CD4-positive, CD25-positive, alpha-beta regulatory T cell (primary cell): ENCODE results near the gene GZMH. TPM values are rescaled to one million over a fixed set of nuclear protein-coding genes. Genes with fewer than 3 reads are reported as not detected.
"Not testable (repeated sequence)": the region's sequence is repeated elsewhere in the genome, so short reads cannot be mapped to it uniquely, and the experiment has no call there.

Experiments used
- ATAC-seq, 2 donors: fragments of 150-1000 bp; cut with Tn5 transposase; one replicate each; pipeline ENCODE4 v1.10.0; 2021; ENCODE audit warnings: low read depth in 2 of 2, moderate number of reproducible peaks in 2 of 2, moderate library complexity in 1 of 2
- DNase-seq, 3 donors: peaks; one replicate each; pipeline versions ENCODE4 v3.0.0 to v3.0.0-alpha.2; 2012 to 2022; ENCODE audit warnings: mixed read lengths in 1 of 3
- H3K27ac ChIP-seq: one replicate; pipeline ENCODE4 v1.7.0; 2013; ENCODE audit warnings: mild to moderate bottlenecking, low read length; ENCODE audit not compliant: insufficient read depth, poor library complexity, severe bottlenecking
- H3K27me3 ChIP-seq: one replicate; pipeline ENCODE4 v1.7.0; 2013; ENCODE audit warnings: low read length; ENCODE audit not compliant: control insufficient read depth, insufficient read depth
- H3K36me3 ChIP-seq: one replicate; pipeline ENCODE4 v1.7.0; 2013; ENCODE audit warnings: mild to moderate bottlenecking, low read length, moderate library complexity; ENCODE audit not compliant: control insufficient read depth, insufficient read depth
- H3K4me1 ChIP-seq: 2 replicates; pipeline ENCODE4 v1.7.0; 2013; ENCODE audit warnings: mild to moderate bottlenecking, low read length; ENCODE audit not compliant: insufficient read depth, control insufficient read depth, poor library complexity, severe bottlenecking
- H3K4me3 ChIP-seq: one replicate; pipeline ENCODE4 v1.7.0; 2013; ENCODE audit warnings: low read depth, mild to moderate bottlenecking, low read length, moderate library complexity
- H3K9me3 ChIP-seq, 2 experiments: 1 replicate in 1 of 2; 2 replicates in 1 of 2; pipeline ENCODE4 v1.7.0; 2013; ENCODE audit warnings: low read length in 2 of 2, mild to moderate bottlenecking in 1 of 2, moderate library complexity in 1 of 2; ENCODE audit not compliant: control insufficient read depth in 2 of 2
- H3K27ac Mint-ChIP-seq, 3 donors: one replicate each; pipeline ENCODE4 v1.8.0; 2020 to 2022; ENCODE audit warnings: mild to moderate bottlenecking in 3 of 3, mixed read lengths in 3 of 3, moderate library complexity in 2 of 3
- H3K27me3 Mint-ChIP-seq: one replicate; pipeline ENCODE4 v1.8.0; 2022; ENCODE audit warnings: mild to moderate bottlenecking, mixed read lengths
- H3K36me3 Mint-ChIP-seq: one replicate; pipeline ENCODE4 v1.8.0; 2020; ENCODE audit warnings: mixed read lengths
- H3K4me1 Mint-ChIP-seq, 4 donors: one replicate each; pipeline ENCODE4 v1.8.0; 2020 to 2022; ENCODE audit warnings: mixed read lengths in 4 of 4, mild to moderate bottlenecking in 1 of 4
- H3K4me3 Mint-ChIP-seq, 4 donors: one replicate each; pipeline ENCODE4 v1.8.0; 2020 to 2022; ENCODE audit warnings: mild to moderate bottlenecking in 4 of 4, mixed read lengths in 4 of 4, moderate library complexity in 3 of 4
- H3K9me3 Mint-ChIP-seq, 7 donors: one replicate each; pipeline ENCODE4 v1.8.0; 2020 to 2022; ENCODE audit warnings: mixed read lengths in 7 of 7, mild to moderate bottlenecking in 3 of 7, moderate library complexity in 2 of 7
- polyA plus RNA-seq, 4 donors: library from polyadenylated mRNA; unstranded; fragments of 300-500 nt; fragmentation: Illumina TruSeq; gene quantifications; one replicate each; pipeline ENCODE4 v1.2.3, GENCODE V29; 2021
- total RNA-seq: library from RNA; stranded (reverse); gene quantifications from one replicate; pipeline ENCODE4 v1.2.3, GENCODE V29; 2022

Gene GZMH
- total and polyA plus RNA-seq, 5 donors from 2014 or later, result 0.38 to 0.86 (median 0.55) TPM

GRCh38 chr14:24591004-24591403 lies 18.5 kb downstream of the GZMH start:
- not testable (repeated sequence) for H3K27ac Mint-ChIP-seq, H3K27ac ChIP-seq, H3K9me3 ChIP-seq, H3K4me3 Mint-ChIP-seq, H3K4me1 Mint-ChIP-seq, H3K27me3 ChIP-seq, H3K4me1 ChIP-seq, H3K4me3 ChIP-seq, ATAC-seq, H3K36me3 ChIP-seq, DNase-seq, H3K36me3 Mint-ChIP-seq
- Mint-ChIP-seq H3K27me3 (peaks cover 20% of the 10 kb centered on the region), H3K9me3 (peaks cover 0 to 18% (median 7%) of the 10 kb centered on the region in 7 donors)

- not testable (repeated sequence) for H3K4me1 Mint-ChIP-seq, H3K4me3 Mint-ChIP-seq, H3K4me3 ChIP-seq, H3K27me3 ChIP-seq, DNase-seq, H3K27ac ChIP-seq, H3K27ac Mint-ChIP-seq, H3K4me1 ChIP-seq, H3K36me3 Mint-ChIP-seq, H3K9me3 ChIP-seq, H3K36me3 ChIP-seq, ATAC-seq
- Mint-ChIP-seq H3K27me3 (peaks cover 18% of the 10 kb centered on the region), H3K9me3 (peaks cover 0 to 10% (median 1%) of the 10 kb centered on the region in 7 donors)
Observed at GRCh38 chr14:24584402-24584801, 25.1 kb downstream of the GZMH start.

GRCh38 chr14:24578558-24578957 lies 30.9 kb downstream of the GZMH start:
- H3K9me3 Mint-ChIP-seq, result no peaks in the 10 kb centered on the region
- H3K4me1 ChIP-seq, result no peaks in the 10 kb centered on the region
- H3K27ac ChIP-seq, result no peak overlapping the region
- no peak overlapping the region for H3K4me3 Mint-ChIP-seq
- H3K27me3 ChIP-seq, result no peaks in the 10 kb centered on the region
- no peaks in the 10 kb centered on the region for H3K36me3 ChIP-seq
- peaks cover 23% of the 10 kb centered on the region for H3K27me3 Mint-ChIP-seq
- no peaks in the 10 kb centered on the region for H3K4me1 Mint-ChIP-seq
- no peaks in the 10 kb centered on the region for H3K36me3 Mint-ChIP-seq
- no peak overlapping the region for H3K27ac Mint-ChIP-seq
- no peak for DNase-seq
- no peak overlapping the region for H3K4me3 ChIP-seq
- H3K9me3 ChIP-seq, result no peaks in the 10 kb centered on the region
- ATAC-seq, result no peak

- Histone ChIP-seq H3K36me3 (no peaks in the 10 kb centered on the region), H3K4me1 (no peaks in the 10 kb centered on the region), H3K27ac (no peak overlapping the region), H3K27me3 (peaks cover 2% of the 10 kb centered on the region), H3K4me3 (no peak overlapping the region), H3K9me3 (no peaks in the 10 kb centered on the region)
- Mint-ChIP-seq H3K27ac (no peak overlapping the region), H3K36me3 (no peaks in the 10 kb centered on the region), H3K4me3 (no peak overlapping the region), H3K9me3 (no peaks in the 10 kb centered on the region), H3K27me3 (peaks cover 23% of the 10 kb centered on the region), H3K4me1 (no peaks in the 10 kb centered on the region)
- no peak for ATAC-seq
- DNase-seq, result no peak
Observed at GRCh38 chr14:24576771-24577170, 32.7 kb downstream of the GZMH start.

GRCh38 chr14:24576182-24576581 lies 33.3 kb downstream of the GZMH start, which contains the start of gene CTSG:
CTSG (minus strand) TSS chr14:24576250; CDS start chr14:24576223, 27 bp downstream.
- H3K27me3 Mint-ChIP-seq, result peaks cover 23% of the 10 kb centered on the region
- no peak within 1 kb of the TSS for H3K27ac Mint-ChIP-seq
- H3K4me3 Mint-ChIP-seq, result no peak within 1 kb of the TSS
- H3K9me3 Mint-ChIP-seq, result no peaks in the 10 kb centered on the region
- no peak for ATAC-seq
- Histone ChIP-seq H3K4me3 (no peak within 1 kb of the TSS), H3K27ac (no peak within 1 kb of the TSS), H3K4me1 (no peaks in the 10 kb centered on the region), H3K9me3 (no peaks in the 10 kb centered on the region), H3K36me3 (no peaks in the 10 kb centered on the region), H3K27me3 (peaks cover 2% of the 10 kb centered on the region)
- no peaks in the 10 kb centered on the region for H3K36me3 Mint-ChIP-seq
- H3K4me1 Mint-ChIP-seq, result no peaks in the 10 kb centered on the region
- no peak for DNase-seq

- H3K4me1 Mint-ChIP-seq, result no peaks in the 10 kb centered on the region
- no peaks in the 10 kb centered on the region for H3K36me3 ChIP-seq
- peaks cover 14% of the 10 kb centered on the region for H3K27me3 Mint-ChIP-seq
- no peaks in the 10 kb centered on the region for H3K9me3 ChIP-seq
- H3K27ac ChIP-seq, result no peak overlapping the region
- H3K27me3 ChIP-seq, result peaks cover 8% of the 10 kb centered on the region
- DNase-seq, result no peak
- no peak overlapping the region for H3K27ac Mint-ChIP-seq
- H3K4me3 ChIP-seq, result no peak overlapping the region
- H3K9me3 Mint-ChIP-seq, result peaks cover 0 to 4% (median 0%) of the 10 kb centered on the region in 7 donors
- H3K4me1 ChIP-seq, result no peaks in the 10 kb centered on the region
- no peak overlapping the region for H3K4me3 Mint-ChIP-seq
- no peak for ATAC-seq
- no peaks in the 10 kb centered on the region for H3K36me3 Mint-ChIP-seq
Observed at GRCh38 chr14:24574206-24574774, 35.2 kb downstream of the GZMH start.

- ATAC-seq, result no peak
- peaks cover 2 to 28% (median 7%) of the 10 kb centered on the region in 7 donors for H3K9me3 Mint-ChIP-seq
Observed at GRCh38 chr14:24566318-24566717, 43.2 kb downstream of the GZMH start.

GRCh38 chr14:24565766-24566165 lies 43.7 kb downstream of the GZMH start:
- peaks cover 6% of the 10 kb centered on the region for H3K27me3 ChIP-seq
- Mint-ChIP-seq H3K9me3 (peaks cover 2 to 29% (median 7%) of the 10 kb centered on the region in 7 donors), H3K36me3 (no peaks in the 10 kb centered on the region), H3K4me1 (no peaks in the 10 kb centered on the region), H3K4me3 (no peak overlapping the region), H3K27me3 (peaks cover 11% of the 10 kb centered on the region), H3K27ac (no peak overlapping the region)
- DNase-seq (no peak), ATAC-seq (no peak)
- no peaks in the 10 kb centered on the region for H3K36me3 ChIP-seq
- peaks cover 10 to 17% of the 10 kb centered on the region in 2 experiments for H3K9me3 ChIP-seq
- no peak overlapping the region for H3K4me3 ChIP-seq
- H3K4me1 ChIP-seq, result no peaks in the 10 kb centered on the region
- H3K27ac ChIP-seq, result no peak overlapping the region

More at GRCh38 chr14:24566318-24566717, 43.2 kb downstream of the GZMH start:
- H3K4me3 Mint-ChIP-seq, result no peak overlapping the region
- Histone ChIP-seq H3K4me1 (no peaks in the 10 kb centered on the region), H3K27ac (no peak overlapping the region), H3K27me3 (peaks cover 6% of the 10 kb centered on the region), H3K9me3 (peaks cover 10 to 17% of the 10 kb centered on the region in 2 experiments), H3K36me3 (no peaks in the 10 kb centered on the region), H3K4me3 (no peak overlapping the region)
- H3K27ac Mint-ChIP-seq, result no peak overlapping the region
- H3K27me3 Mint-ChIP-seq, result peaks cover 11% of the 10 kb centered on the region
- H3K4me1 Mint-ChIP-seq, result no peaks in the 10 kb centered on the region
- no peak for DNase-seq
- H3K36me3 Mint-ChIP-seq, result no peaks in the 10 kb centered on the region
